Adrenal gland (tissue), 12 donors: Measurements from ENCODE around the gene LMTK2. TPM values are rescaled to one million over a fixed set of nuclear protein-coding genes. Genes with fewer than 3 reads are reported as not detected.

ENCODE experiments used
- DNase-seq, 7 donors: peaks; one replicate each; pipeline ENCODE4 v3.0.0-alpha.2; 2019 to 2020
- H3K27ac ChIP-seq, 5 donors: fragments of 200-600 bp; sonication (generic) in 4 of 5; 1 replicate in 3 of 5; 2 replicates in 2 of 5; pipeline versions ENCODE4 v1.5.1 to v1.8.0; 2016 to 2020; ENCODE audit warnings: mild to moderate bottlenecking in 1 of 5
- H3K27me3 ChIP-seq: fragments of 200-600 bp; 2 replicates; pipeline ENCODE4 v1.8.0; 2021
- H3K36me3 ChIP-seq, 2 donors: fragments of 200-600 bp; replicated peaks in 1 of 2; 1 replicate in 1 of 2; 2 replicates in 1 of 2; pipeline versions ENCODE4 v1.5.1 to v1.8.0; 2018 to 2022
- H3K4me1 ChIP-seq, 2 donors: fragments of 200-600 bp; replicated peaks in 1 of 2; 1 replicate in 1 of 2; 2 replicates in 1 of 2; pipeline versions ENCODE4 v1.5.1 to v1.8.0; 2018 to 2021
- H3K4me3 ChIP-seq, 4 donors: fragments of 200-600 bp; sonication (generic) in 3 of 4; one replicate each; pipeline ENCODE4 v1.5.1; 2016 to 2018
- H3K9me3 ChIP-seq, 3 donors: fragments of 200-600 bp; sonication (generic) in 1 of 3; replicated peaks in 1 of 3; 1 replicate in 2 of 3; 2 replicates in 1 of 3; pipeline versions ENCODE4 v1.5.1 to v1.8.0; 2016 to 2021
- POLR2A ChIP-seq, 2 donors: fragments of 450-650 bp; IDR thresholded peaks; one replicate each; pipeline ENCODE4 v1.6.1; 2017; ENCODE audit warnings: antibody characterized with exemption in 2 of 2, mild to moderate bottlenecking in 2 of 2, moderate library complexity in 1 of 2
- WGBS, 4 donors: extraction: QIAGEN DNeasy Blood & Tissue Kit in 2 of 4; methylation state at CpG; one replicate each; pipeline versions ENCODE4 v1.1.5 to v1.1.7; 2013 to 2017; 5-methylcytosine and 5-hydroxymethylcytosine counted together
- intact Hi-C, 2 donors: fragments of 100-400 bp; cut with DNase I; formaldehyde crosslinking; loops; one replicate each; pipeline versions ENCODE4 v1.14.1 to v1.15.0; 2022 to 2023
- polyA plus RNA-seq, 3 donors: library from polyadenylated mRNA; stranded (reverse); fragments of 200-250 nt in 2 of 3; fragments of 350-450 nt in 1 of 3; fragmentation: Illumina TruSeq in 1 of 3; extraction: RNeasy Lipid Tissue Mini Kit (QIAGEN cat#74804) in 1 of 3; gene quantifications; one replicate each; pipeline ENCODE4 v1.2.3, GENCODE V29; 2013 to 2014
- total RNA-seq, 9 donors: library from RNA; depleted of rRNA in 4 of 9; stranded (reverse); fragments of >200 nt in 4 of 9; fragments of 120-200 nt in 1 of 9; fragmentation: NEBNext Ultra II Directional in 1 of 9; extraction: Animal tissue kit (Norgen Biotek cat#: 25700) in 1 of 9; gene quantifications; one replicate each; pipeline versions ENCODE4 v1.1.0 to v1.2.4, GENCODE V29; 2013 to 2023
- TF ChIP-seq, protein P1 (sequence below), 6 experiments: fragments of 450-650 bp in 4 of 6; fragments of 200-600 bp in 2 of 6; sonication (generic) in 1 of 6; IDR thresholded peaks; 1 replicate in 5 of 6; 2 replicates in 1 of 6; pipeline versions ENCODE4 v1.5.1 to v1.8.0; 2016 to 2021; ENCODE audit warnings: antibody characterized with exemption in 6 of 6, mild to moderate bottlenecking in 2 of 6, moderate library complexity in 1 of 6
- donor health status: healthy with polysubstance abuse.
- donor health status: Bipolar disorder and iron deficiency.
- donor health status: DM: yes; HTN: yes; CAD: no.
- donor health status: DM: no; HTN: no; CAD: no.
- donor health status: DM: no; HTN: no; CAD: no.
- donor health status: DM: yes; HTN: yes; CAD: no.

LMTK2 gene
- total and polyA plus RNA-seq, 12 donors: 3.4 to 36.2 (median 22.4) TPM

- H3K36me3 ChIP-seq: no peaks in the 10 kb centered on the region
- DNase-seq: peak in 1 of 7 donors; percentile 17
- TF ChIP-seq POLR2A (IDR thresholded peaks at IDR 0.05): no peak
- TF ChIP-seq, protein P1, sequence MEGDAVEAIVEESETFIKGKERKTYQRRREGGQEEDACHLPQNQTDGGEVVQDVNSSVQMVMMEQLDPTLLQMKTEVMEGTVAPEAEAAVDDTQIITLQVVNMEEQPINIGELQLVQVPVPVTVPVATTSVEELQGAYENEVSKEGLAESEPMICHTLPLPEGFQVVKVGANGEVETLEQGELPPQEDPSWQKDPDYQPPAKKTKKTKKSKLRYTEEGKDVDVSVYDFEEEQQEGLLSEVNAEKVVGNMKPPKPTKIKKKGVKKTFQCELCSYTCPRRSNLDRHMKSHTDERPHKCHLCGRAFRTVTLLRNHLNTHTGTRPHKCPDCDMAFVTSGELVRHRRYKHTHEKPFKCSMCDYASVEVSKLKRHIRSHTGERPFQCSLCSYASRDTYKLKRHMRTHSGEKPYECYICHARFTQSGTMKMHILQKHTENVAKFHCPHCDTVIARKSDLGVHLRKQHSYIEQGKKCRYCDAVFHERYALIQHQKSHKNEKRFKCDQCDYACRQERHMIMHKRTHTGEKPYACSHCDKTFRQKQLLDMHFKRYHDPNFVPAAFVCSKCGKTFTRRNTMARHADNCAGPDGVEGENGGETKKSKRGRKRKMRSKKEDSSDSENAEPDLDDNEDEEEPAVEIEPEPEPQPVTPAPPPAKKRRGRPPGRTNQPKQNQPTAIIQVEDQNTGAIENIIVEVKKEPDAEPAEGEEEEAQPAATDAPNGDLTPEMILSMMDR (IDR thresholded peaks at IDR 0.05): no peak
- H3K4me3 ChIP-seq: no peak overlapping the region
- H3K27me3 ChIP-seq: no peaks in the 10 kb centered on the region
- no peak overlapping the region for H3K27ac ChIP-seq
- 89 to 94% (median 91%) methylated on average over 3 of the region's 3 CpGs for WGBS, 4 donors
- no peaks in the 10 kb centered on the region for H3K9me3 ChIP-seq
- intact Hi-C loops: no loop called here
- no peaks in the 10 kb centered on the region for H3K4me1 ChIP-seq
These were observed 22.0 kb upstream of the LMTK2 start for GRCh38 chr7:98084631-98085030.

- TF ChIP-seq, protein P1 (IDR thresholded peaks at IDR 0.05): no peak
- no peak for TF ChIP-seq POLR2A (IDR thresholded peaks at IDR 0.05)
- H3K36me3 ChIP-seq: no peaks in the 10 kb centered on the region
- no peaks in the 10 kb centered on the region for H3K4me1 ChIP-seq
- no peaks in the 10 kb centered on the region for H3K27me3 ChIP-seq
- H3K27ac ChIP-seq: no peak overlapping the region
- H3K4me3 ChIP-seq: no peak overlapping the region
- DNase-seq: peak in 1 of 7 donors; percentile 37
- WGBS, 4 donors: 45 to 67% (median 54%) methylated on average over 3 to 4 of the region's 4 CpGs
- intact Hi-C loops: no loop called here
- H3K9me3 ChIP-seq: no peaks in the 10 kb centered on the region
These were observed 21.0 kb upstream of the LMTK2 start for GRCh38 chr7:98085674-98086073.

DNA sequence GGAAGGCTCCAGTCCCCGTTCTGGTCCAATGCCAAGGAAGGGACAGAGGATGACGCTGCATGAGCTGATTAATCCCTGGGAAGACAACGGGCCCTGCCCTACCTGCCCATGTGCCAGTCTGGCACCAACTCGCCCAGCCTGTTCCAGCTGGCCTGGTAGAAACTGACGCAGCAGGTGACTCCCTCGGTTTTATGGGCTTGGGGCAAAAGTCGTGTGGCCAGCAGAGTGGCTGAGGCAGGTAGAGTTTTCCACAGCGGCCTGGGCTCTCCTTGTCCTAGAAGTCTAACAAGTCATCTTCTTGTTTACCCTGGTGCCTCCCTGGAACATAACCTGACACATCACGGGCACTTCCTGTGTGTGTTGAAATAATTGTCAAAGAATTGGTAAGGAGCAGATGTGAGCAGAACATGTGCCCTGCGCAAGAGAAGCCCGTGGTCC, 20.4 kb upstream of the LMTK2 start:
- WGBS, 4 donors: 56 to 74% (median 63%) methylated on average over 6 to 11 of the region's 11 CpGs
- no peaks in the 10 kb centered on the region for H3K4me1 ChIP-seq
- no peak overlapping the region for H3K27ac ChIP-seq
- no peaks in the 10 kb centered on the region for H3K9me3 ChIP-seq
- no peaks in the 10 kb centered on the region for H3K27me3 ChIP-seq
- no peak overlapping the region for H3K4me3 ChIP-seq
- H3K36me3 ChIP-seq: no peaks in the 10 kb centered on the region
- TF ChIP-seq POLR2A (IDR thresholded peaks at IDR 0.05): no peak
- TF ChIP-seq, protein P1 (IDR thresholded peaks at IDR 0.05): no peak
- DNase-seq: peak; percentile 64 to 78 (median 69)
- intact Hi-C loops: no loop called here

DNA sequence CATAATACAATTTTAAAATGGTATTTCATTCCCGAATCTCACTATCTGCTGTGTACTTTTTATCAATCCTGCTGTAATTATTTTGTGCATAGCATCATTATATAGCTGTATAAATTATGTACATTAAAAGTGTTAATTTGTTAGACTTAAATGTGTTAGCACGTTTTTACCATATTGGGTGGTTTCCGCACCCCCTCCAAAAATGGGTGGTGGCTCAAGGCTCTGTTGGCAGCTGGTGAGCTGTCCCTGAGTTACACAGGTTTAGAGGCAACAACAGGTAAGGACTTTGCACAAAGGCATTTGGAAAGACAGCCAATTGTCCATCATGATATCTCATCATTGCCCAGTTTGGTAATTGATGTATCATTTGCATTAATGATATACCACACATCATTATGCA, 18.6 kb upstream of the LMTK2 start:
- peaks cover 2% of the 10 kb centered on the region for H3K27me3 ChIP-seq
- H3K9me3 ChIP-seq: no peaks in the 10 kb centered on the region
- no peak overlapping the region for H3K4me3 ChIP-seq
- 78 to 86% (median 83%) methylated on average over 3 of the region's 3 CpGs for WGBS, 4 donors
- no peaks in the 10 kb centered on the region for H3K36me3 ChIP-seq
- TF ChIP-seq POLR2A (IDR thresholded peaks at IDR 0.05): no peak
- TF ChIP-seq, protein P1 (IDR thresholded peaks at IDR 0.05): no peak
- peak in 1 of 7 donors; percentile 2 for DNase-seq
- no peaks in the 10 kb centered on the region for H3K4me1 ChIP-seq
- no peak overlapping the region for H3K27ac ChIP-seq
- intact Hi-C loops: no loop called here
